GM12874 (cell line): ENCODE measurements around the gene SRRD.

Source experiments
- TF ChIP-seq, protein P1 (sequence below): IDR thresholded peaks from 2 replicates; pipeline ENCODE4 v1.5.1; 2011; ENCODE audit warnings: low read depth, mild to moderate bottlenecking, control low read depth, low read length, moderate library complexity; ENCODE audit not compliant: insufficient read depth

SRRD gene

DNA sequence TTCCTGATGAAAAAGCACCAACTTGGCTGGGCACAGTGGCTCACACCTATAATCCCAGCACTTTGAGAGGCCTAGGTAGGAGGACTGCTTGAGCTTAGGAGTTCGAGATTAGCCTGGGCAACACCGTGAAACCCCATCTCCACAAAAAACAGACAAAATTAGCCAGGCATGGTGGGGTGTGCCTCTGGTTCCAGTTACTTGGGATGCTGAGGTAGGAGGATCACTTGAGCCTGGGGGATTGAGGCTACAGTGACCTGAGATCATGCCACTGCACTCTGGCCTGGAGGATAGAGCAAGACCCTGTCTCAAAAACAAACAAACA, 3.1 kb upstream of the SRRD start:
- TF ChIP-seq, protein P1, sequence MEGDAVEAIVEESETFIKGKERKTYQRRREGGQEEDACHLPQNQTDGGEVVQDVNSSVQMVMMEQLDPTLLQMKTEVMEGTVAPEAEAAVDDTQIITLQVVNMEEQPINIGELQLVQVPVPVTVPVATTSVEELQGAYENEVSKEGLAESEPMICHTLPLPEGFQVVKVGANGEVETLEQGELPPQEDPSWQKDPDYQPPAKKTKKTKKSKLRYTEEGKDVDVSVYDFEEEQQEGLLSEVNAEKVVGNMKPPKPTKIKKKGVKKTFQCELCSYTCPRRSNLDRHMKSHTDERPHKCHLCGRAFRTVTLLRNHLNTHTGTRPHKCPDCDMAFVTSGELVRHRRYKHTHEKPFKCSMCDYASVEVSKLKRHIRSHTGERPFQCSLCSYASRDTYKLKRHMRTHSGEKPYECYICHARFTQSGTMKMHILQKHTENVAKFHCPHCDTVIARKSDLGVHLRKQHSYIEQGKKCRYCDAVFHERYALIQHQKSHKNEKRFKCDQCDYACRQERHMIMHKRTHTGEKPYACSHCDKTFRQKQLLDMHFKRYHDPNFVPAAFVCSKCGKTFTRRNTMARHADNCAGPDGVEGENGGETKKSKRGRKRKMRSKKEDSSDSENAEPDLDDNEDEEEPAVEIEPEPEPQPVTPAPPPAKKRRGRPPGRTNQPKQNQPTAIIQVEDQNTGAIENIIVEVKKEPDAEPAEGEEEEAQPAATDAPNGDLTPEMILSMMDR: no peak

DNA sequence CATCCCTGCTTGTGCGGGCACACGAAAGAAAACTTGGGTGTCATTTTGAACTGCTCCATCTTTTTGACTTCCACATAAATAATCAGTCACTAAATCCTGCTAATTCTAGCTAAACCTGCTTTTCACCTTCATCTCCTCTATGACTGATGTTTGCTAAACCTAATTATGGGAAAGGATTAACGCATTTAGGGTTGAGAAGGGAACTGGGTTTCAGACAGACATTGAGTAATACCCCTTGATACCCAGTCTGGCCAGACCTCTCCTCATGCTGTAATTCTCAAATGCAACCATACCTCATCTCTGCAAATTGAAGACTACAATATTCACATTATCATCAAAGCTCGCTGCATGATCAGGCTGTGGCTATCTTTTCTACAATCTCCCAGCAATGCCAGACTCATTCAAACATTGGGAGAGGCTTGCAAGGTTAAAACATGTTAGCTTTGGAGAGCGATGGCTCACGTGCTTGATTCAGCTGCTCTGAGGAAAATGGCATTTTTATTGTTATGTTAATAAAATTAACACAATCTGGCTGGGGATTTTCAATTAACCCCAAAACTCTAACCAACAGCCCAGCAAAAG, 2.5 kb upstream of the SRRD start:
- TF ChIP-seq, protein P1: no peak

DNA sequence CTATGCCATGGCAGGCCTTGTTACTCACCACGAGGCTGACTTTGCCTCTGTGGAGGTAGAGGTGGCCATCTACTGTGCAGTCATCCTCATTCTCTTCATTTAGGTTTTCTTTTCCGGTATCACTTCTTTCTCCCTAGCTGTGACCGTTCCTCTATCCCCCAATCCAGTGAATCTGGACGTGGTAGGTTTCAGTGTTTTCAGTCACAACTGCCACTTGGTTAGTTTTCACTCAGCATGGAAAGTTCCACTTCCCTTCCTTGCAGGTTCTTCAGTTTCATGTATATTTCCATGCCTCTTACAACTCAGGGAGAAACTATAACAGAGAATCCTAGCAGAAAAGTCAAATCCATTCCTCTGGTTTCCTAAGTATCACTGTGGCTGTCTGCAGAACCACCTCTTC, 2.0 kb upstream of the SRRD start:
- TF ChIP-seq, protein P1: no peak

DNA sequence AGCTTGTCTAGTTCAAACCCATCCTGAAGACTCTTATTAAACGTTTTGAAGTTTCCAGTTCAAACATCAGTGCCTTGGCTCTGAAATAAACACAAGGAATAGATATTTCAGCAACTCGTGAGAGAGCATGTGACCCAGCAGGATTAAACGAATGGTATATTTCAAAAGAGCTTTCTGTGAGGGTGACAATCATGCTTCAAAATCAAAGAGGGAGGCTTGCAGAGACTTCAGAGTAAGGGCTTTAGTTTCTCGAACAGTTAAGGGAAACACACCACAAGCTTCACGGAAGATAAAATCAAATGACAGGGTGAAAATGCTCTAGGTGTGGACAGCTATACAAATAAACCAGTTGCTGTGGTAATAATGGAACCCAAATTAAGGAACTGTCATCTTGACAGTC, 1.5 kb upstream of the SRRD start:
- TF ChIP-seq, protein P1: no peak

DNA sequence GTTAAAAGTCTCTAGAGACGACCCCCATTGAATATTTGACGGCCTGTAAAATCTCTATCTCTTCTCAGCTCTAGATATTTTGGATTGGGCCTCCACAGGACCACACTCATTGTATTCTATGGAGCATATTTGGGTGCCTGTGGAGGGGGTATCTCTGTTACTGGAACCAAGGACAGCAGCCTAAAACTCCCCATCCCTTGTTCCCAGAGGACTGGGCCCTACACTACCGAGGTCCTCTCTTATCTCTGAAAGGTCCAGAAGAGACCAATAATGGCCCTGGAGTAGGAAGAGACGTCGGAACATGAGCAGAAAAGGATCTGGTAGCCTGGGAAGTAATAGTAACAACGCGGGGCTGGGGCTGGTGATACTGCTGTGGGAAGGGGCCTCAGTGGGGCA, 636 bp upstream of the SRRD start:
- TF ChIP-seq, protein P1: no peak

DNA sequence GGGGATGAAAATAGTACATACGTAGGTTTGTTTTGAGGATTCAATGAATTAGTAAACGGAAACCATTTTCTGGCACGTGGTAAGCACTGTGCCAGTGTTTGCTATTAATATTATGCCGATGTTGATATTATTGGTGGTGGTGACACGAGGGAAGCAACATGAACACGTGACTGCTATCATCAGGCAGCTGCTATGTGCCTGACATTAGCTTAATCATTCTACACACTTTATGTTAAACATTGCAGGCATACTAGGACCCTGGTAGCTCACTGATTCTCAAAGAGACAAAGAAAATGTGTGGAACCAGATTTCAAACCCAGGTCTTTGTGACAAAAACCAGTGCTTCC, 656 bp downstream of the SRRD start:
- TF ChIP-seq, protein P1: no peak

DNA sequence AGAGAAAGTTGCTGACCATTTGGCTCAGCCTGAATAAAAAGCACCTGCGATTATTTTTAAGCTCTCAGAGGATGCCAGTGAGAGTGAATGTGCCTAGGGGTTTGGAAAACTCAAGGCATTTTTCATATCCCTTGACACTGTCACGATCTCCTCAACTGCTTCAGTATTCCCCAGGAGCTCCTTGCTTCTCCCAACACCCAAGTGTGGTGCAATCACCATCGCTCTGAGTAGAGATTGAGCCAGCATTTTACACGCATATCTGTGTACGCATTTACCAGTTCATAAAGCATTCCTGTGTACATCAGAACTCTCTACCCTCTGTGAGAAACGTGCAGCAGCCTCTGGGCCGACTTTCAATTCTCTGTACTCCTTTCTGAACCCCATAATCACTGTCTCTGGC, 1.3 kb downstream of the SRRD start:
- TF ChIP-seq, protein P1: no peak
